HepG2 (cell line): ENCODE measurements around the gene TSPAN17. TPM values are rescaled to one million over a fixed set of nuclear protein-coding genes. Genes with fewer than 3 reads are reported as not detected.

Source experiments
- ARNT2 ChIP-seq: sonication (generic); formaldehyde crosslinking; IDR thresholded peaks from 2 replicates; pipeline ENCODE4 v1.8.0; 2022; ENCODE audit warnings: mild to moderate bottlenecking, low read depth, missing genetic modification reagents, moderate library complexity
- ATAD3A ChIP-seq: sonication (generic); formaldehyde crosslinking; IDR thresholded peaks from 2 replicates; pipeline ENCODE4 v1.4.0; 2020; ENCODE audit warnings: missing genetic modification reagents
- EEA1 ChIP-seq: sonication (generic); formaldehyde crosslinking; IDR thresholded peaks from 2 replicates; pipeline ENCODE4 v1.5.1; 2020; ENCODE audit warnings: mild to moderate bottlenecking, missing genetic modification reagents, borderline replicate concordance
- KMT2B ChIP-seq: IDR thresholded peaks from 2 replicates; pipeline ENCODE4 v1.6.1; 2016; ENCODE audit warnings: missing genetic modification reagents, missing compliant biosample characterization
- NFIC ChIP-seq: IDR thresholded peaks from 2 replicates; pipeline ENCODE4 v1.6.1; 2012; ENCODE audit warnings: mild to moderate bottlenecking, low read length, inconsistent platforms
- ONECUT2 ChIP-seq: sonication (generic); formaldehyde crosslinking; IDR thresholded peaks from 2 replicates; pipeline ENCODE4 v1.4.0; 2020; ENCODE audit warnings: missing genetic modification reagents
- ZBTB7B ChIP-seq: sonication (generic); formaldehyde crosslinking; IDR thresholded peaks from 2 replicates; pipeline ENCODE4 v1.4.0; 2020; ENCODE audit warnings: missing genetic modification reagents
- ZNF326 ChIP-seq: sonication (generic); formaldehyde crosslinking; IDR thresholded peaks from 2 replicates; pipeline ENCODE4 v1.4.0; 2020; ENCODE audit warnings: missing genetic modification reagents, borderline replicate concordance
- ZNF878 ChIP-seq: sonication (generic); formaldehyde crosslinking; IDR thresholded peaks from 2 replicates; pipeline ENCODE4 v1.8.1; 2023; ENCODE audit warnings: mild to moderate bottlenecking, missing genetic modification reagents, moderate library complexity
- polyA plus RNA-seq, 8 experiments: library from polyadenylated mRNA; depleted of rRNA in 3 of 8; stranded (reverse) in 7 of 8; unstranded in 1 of 8; fragments of >200 nt; fragmentation: Illumina TruSeq in 4 of 8; extraction: Trizol in 4 of 8; gene quantifications; 2 replicates each; pipeline versions ENCODE4 v1.2.1 to v1.2.3, GENCODE V29; 2011 to 2016; ENCODE audit warnings: low read depth in 4 of 8, missing spikeins in 1 of 8, mixed read lengths in 1 of 8; ENCODE audit not compliant: insufficient read depth in 1 of 8
- total RNA-seq, 5 experiments: library from RNA; depleted of rRNA; stranded (reverse); fragments of >200 nt; fragmentation: Illumina TruSeq; extraction: Trizol; gene quantifications; 2 replicates each; pipeline ENCODE4 v1.2.3, GENCODE V29; 2016; ENCODE audit warnings: low read depth in 1 of 5
- TF ChIP-seq, protein P1 (sequence below): sonication (generic); formaldehyde crosslinking; IDR thresholded peaks from 2 replicates; pipeline ENCODE4 v1.4.0; 2020; ENCODE audit warnings: missing genetic modification reagents; ENCODE audit errors: not compliant biosample characterization
- TF ChIP-seq, protein P2 (sequence below): sonication (generic); formaldehyde crosslinking; IDR thresholded peaks from 2 replicates; pipeline ENCODE4 v1.9.0; 2022; ENCODE audit warnings: missing genetic modification reagents, mild to moderate bottlenecking, borderline replicate concordance
- TF ChIP-seq, protein P3 (sequence below): sonication (generic); formaldehyde crosslinking; IDR thresholded peaks from 2 replicates; pipeline ENCODE4 v1.5.1; 2020; ENCODE audit warnings: mild to moderate bottlenecking, missing genetic modification reagents, moderate library complexity

The TSPAN17 gene
- total and polyA plus RNA-seq, 2 of the 13 experiments (the other 11 are each of a cell fraction or from before 2014, with no cell fraction given): 11.5 to 15.0 TPM

DNA sequence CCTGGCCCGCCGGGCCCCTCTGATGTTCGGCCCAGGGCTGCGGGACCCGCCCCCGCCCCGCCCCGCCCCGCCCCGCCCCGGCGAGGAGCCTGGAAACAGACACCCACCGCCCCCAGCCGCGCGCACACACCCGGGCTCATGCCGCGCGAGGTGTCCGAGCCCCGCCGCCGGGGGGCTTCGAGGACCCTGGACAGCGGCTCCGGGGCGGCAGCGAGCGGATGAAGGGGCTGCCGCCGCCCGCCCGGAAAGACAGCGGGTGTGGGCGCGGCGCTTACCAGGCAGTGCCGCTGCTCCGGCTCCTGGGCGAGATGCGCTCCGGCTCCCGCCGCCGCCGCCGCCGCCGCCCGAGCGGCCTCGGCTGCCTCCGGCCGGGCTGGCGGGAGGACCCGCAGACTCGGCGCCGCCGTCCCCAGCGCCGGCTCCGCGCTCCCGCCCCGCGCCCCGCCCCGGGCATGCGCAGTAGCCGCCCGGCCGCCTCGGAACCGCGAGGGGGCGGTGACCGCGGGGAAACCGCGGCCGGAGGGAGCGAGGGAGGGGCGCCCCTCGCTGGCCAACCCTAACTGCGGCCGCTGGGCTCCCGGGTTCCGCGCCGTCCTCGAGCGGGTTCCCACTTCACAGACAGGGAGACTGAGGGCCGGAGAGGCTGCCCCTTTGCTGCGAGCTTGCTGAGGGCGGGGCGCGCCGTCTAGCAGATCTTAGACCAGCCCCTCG, 37.4 kb upstream of the TSPAN17 start, which contains the start of gene GPRIN1 (continued):
- TF ChIP-seq ZBTB7B (CRISPR knock-in tag) (peak; percentile 36; the same call in 1 of the 2 replicates), KMT2B (CRISPR knock-in tag) (no peak), EEA1 (no peak), ONECUT2 (CRISPR knock-in tag) (no peak), NFIC (no peak), ZNF326 (CRISPR knock-in tag) (no peak), ZNF878 (CRISPR knock-in tag) (no peak), ATAD3A (CRISPR knock-in tag) (no peak), ARNT2 (CRISPR knock-in tag) (0 out of 2 replicates have a peak, but pooled peaks have one; percentile 17)
- TF ChIP-seq, protein P1, sequence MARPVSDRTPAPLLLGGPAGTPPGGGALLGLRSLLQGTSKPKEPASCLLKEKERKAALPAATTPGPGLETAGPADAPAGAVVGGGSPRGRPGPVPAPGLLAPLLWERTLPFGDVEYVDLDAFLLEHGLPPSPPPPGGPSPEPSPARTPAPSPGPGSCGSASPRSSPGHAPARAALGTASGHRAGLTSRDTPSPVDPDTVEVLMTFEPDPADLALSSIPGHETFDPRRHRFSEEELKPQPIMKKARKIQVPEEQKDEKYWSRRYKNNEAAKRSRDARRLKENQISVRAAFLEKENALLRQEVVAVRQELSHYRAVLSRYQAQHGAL (CRISPR knock-in tag): no peak
- TF ChIP-seq, protein P2, sequence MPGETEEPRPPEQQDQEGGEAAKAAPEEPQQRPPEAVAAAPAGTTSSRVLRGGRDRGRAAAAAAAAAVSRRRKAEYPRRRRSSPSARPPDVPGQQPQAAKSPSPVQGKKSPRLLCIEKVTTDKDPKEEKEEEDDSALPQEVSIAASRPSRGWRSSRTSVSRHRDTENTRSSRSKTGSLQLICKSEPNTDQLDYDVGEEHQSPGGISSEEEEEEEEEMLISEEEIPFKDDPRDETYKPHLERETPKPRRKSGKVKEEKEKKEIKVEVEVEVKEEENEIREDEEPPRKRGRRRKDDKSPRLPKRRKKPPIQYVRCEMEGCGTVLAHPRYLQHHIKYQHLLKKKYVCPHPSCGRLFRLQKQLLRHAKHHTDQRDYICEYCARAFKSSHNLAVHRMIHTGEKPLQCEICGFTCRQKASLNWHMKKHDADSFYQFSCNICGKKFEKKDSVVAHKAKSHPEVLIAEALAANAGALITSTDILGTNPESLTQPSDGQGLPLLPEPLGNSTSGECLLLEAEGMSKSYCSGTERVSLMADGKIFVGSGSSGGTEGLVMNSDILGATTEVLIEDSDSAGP (CRISPR knock-in tag): no peak
- TF ChIP-seq, protein P3, sequence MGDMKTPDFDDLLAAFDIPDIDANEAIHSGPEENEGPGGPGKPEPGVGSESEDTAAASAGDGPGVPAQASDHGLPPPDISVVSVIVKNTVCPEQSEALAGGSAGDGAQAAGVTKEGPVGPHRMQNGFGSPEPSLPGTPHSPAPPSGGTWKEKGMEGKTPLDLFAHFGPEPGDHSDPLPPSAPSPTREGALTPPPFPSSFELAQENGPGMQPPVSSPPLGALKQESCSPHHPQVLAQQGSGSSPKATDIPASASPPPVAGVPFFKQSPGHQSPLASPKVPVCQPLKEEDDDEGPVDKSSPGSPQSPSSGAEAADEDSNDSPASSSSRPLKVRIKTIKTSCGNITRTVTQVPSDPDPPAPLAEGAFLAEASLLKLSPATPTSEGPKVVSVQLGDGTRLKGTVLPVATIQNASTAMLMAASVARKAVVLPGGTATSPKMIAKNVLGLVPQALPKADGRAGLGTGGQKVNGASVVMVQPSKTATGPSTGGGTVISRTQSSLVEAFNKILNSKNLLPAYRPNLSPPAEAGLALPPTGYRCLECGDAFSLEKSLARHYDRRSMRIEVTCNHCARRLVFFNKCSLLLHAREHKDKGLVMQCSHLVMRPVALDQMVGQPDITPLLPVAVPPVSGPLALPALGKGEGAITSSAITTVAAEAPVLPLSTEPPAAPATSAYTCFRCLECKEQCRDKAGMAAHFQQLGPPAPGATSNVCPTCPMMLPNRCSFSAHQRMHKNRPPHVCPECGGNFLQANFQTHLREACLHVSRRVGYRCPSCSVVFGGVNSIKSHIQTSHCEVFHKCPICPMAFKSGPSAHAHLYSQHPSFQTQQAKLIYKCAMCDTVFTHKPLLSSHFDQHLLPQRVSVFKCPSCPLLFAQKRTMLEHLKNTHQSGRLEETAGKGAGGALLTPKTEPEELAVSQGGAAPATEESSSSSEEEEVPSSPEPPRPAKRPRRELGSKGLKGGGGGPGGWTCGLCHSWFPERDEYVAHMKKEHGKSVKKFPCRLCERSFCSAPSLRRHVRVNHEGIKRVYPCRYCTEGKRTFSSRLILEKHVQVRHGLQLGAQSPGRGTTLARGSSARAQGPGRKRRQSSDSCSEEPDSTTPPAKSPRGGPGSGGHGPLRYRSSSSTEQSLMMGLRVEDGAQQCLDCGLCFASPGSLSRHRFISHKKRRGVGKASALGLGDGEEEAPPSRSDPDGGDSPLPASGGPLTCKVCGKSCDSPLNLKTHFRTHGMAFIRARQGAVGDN (CRISPR knock-in tag): peak; percentile 45; the same call in 1 of the 2 replicates
- TF ChIP-seq, all 625 proteins: peak for 45
